HL-60 (cell line): Measurements from ENCODE around the gene OR5H6.

Experiments used
- DNase-seq, 2 experiments: peaks; one replicate each; pipeline ENCODE4 v3.0.0-alpha.2; 2010 to 2020; ENCODE audit warnings: low read depth in 1 of 2, low spot score in 1 of 2
- H3K27ac ChIP-seq: fragments of 250-450 bp; sonication (Bioruptor Pico); replicated peaks from 2 replicates; pipeline ENCODE4 v1.5.1; 2020; ENCODE audit warnings: mild to moderate bottlenecking, moderate library complexity
- H3K27me3 ChIP-seq: fragments of 250-450 bp; sonication (Bioruptor Pico); 2 replicates; pipeline ENCODE4 v1.5.1; 2021; ENCODE audit warnings: mild to moderate bottlenecking, moderate library complexity; ENCODE audit not compliant: insufficient read depth, poor library complexity, severe bottlenecking
- H3K4me3 ChIP-seq: replicated peaks from 2 replicates; pipeline ENCODE4 v1.5.1; 2011; ENCODE audit warnings: mild to moderate bottlenecking, control low read depth, low read length; ENCODE audit not compliant: insufficient read depth
- GABPA ChIP-seq: IDR thresholded peaks from 2 replicates; pipeline ENCODE4 v1.6.1; 2012; ENCODE audit warnings: low read depth
- POLR2AphosphoS5 ChIP-seq: IDR thresholded peaks from 2 replicates; pipeline ENCODE4 v1.6.1; 2012; ENCODE audit warnings: low read depth
- SPI1 ChIP-seq: IDR thresholded peaks from 2 replicates; pipeline ENCODE4 v1.6.1; 2012; ENCODE audit warnings: low read depth, mild to moderate bottlenecking, borderline replicate concordance
- TF ChIP-seq, protein P1 (sequence below): IDR thresholded peaks from 2 replicates; pipeline ENCODE4 v1.6.1; 2012; ENCODE audit warnings: low read depth; ENCODE audit not compliant: insufficient replicate concordance
- TF ChIP-seq, protein P2 (sequence below): IDR thresholded peaks from one replicate; pipeline ENCODE4 v1.5.1; 2011; ENCODE audit warnings: low read length, control low read depth, inconsistent platforms; ENCODE audit not compliant: insufficient read depth

OR5H6 gene

DNA sequence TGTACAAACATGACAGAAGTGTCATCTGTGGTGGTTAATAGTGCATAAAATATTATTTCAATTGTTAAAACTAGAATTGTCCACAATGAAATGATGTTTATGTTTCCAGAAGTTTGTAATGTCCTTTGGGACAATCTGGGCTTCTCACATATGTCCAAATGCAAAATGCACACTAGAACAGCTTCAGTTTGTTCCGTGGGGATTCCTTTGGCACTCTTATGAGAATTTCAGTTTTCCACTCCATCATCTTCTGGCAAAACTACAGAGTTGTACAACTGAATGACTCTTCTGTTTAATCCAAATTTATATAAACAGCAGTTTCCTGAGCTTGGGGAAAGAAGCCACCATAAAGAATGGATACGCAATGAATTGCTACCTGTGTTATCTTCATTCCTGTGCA lies 2.0 kb upstream of the OR5H6 start:
- Histone ChIP-seq H3K27ac (no peak overlapping the region), H3K27me3 (no peaks in the 10 kb centered on the region), H3K4me3 (no peak overlapping the region)
- TF ChIP-seq, protein P1, sequence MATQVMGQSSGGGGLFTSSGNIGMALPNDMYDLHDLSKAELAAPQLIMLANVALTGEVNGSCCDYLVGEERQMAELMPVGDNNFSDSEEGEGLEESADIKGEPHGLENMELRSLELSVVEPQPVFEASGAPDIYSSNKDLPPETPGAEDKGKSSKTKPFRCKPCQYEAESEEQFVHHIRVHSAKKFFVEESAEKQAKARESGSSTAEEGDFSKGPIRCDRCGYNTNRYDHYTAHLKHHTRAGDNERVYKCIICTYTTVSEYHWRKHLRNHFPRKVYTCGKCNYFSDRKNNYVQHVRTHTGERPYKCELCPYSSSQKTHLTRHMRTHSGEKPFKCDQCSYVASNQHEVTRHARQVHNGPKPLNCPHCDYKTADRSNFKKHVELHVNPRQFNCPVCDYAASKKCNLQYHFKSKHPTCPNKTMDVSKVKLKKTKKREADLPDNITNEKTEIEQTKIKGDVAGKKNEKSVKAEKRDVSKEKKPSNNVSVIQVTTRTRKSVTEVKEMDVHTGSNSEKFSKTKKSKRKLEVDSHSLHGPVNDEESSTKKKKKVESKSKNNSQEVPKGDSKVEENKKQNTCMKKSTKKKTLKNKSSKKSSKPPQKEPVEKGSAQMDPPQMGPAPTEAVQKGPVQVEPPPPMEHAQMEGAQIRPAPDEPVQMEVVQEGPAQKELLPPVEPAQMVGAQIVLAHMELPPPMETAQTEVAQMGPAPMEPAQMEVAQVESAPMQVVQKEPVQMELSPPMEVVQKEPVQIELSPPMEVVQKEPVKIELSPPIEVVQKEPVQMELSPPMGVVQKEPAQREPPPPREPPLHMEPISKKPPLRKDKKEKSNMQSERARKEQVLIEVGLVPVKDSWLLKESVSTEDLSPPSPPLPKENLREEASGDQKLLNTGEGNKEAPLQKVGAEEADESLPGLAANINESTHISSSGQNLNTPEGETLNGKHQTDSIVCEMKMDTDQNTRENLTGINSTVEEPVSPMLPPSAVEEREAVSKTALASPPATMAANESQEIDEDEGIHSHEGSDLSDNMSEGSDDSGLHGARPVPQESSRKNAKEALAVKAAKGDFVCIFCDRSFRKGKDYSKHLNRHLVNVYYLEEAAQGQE = no peak
- TF ChIP-seq, protein P2, sequence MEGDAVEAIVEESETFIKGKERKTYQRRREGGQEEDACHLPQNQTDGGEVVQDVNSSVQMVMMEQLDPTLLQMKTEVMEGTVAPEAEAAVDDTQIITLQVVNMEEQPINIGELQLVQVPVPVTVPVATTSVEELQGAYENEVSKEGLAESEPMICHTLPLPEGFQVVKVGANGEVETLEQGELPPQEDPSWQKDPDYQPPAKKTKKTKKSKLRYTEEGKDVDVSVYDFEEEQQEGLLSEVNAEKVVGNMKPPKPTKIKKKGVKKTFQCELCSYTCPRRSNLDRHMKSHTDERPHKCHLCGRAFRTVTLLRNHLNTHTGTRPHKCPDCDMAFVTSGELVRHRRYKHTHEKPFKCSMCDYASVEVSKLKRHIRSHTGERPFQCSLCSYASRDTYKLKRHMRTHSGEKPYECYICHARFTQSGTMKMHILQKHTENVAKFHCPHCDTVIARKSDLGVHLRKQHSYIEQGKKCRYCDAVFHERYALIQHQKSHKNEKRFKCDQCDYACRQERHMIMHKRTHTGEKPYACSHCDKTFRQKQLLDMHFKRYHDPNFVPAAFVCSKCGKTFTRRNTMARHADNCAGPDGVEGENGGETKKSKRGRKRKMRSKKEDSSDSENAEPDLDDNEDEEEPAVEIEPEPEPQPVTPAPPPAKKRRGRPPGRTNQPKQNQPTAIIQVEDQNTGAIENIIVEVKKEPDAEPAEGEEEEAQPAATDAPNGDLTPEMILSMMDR = no peak
- no peak for TF ChIP-seq SPI1
- TF ChIP-seq GABPA = no peak
- no peak for TF ChIP-seq POLR2AphosphoS5
- no peak for DNase-seq

DNA sequence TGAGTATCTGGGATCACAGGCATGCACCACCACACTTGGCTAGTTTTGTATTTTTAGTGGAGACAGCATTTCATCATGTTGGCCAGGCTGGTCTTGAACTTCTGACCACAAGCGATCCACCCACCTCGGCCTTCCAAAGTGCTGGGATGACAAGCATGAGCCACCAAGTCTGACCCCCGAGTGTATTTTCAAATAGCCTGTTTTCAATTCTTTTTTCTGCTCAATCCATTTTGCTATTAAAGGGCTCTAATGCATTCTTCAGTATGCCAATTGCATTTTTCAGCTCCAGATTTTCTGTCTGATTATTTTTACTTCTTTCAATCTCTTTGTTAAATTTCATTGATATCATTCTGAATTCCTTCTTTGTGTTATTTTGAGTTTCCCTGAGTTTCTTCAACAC lies 5.8 kb downstream of the OR5H6 start:
- DNase-seq = no peak
- H3K27ac ChIP-seq = no peak overlapping the region
- no peaks in the 10 kb centered on the region for H3K27me3 ChIP-seq
- TF ChIP-seq GABPA (no peak), POLR2AphosphoS5 (no peak), SPI1 (no peak)
- TF ChIP-seq, protein P2 = no peak
- TF ChIP-seq, protein P1 = no peak
- H3K4me3 ChIP-seq = no peak overlapping the region

DNA sequence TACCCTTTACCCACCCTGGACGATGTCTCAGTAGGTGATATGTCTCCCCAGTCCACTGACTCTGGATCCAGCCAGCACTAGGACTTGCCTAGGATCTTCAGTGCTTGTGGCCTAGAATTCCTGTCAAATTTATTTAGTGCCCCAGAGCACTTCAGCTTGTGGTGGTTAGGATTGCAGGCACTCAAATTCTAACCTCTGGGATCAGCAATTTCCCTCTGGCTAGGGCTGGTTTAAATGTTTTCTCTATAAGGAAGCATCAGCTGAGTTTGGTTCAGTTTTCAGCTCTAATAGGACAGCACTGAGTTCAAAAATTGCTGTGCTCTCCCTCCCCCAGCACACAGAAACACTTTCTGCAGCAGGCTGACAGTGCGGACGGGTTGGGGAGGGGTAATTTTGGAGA lies 8.1 kb downstream of the OR5H6 start:
- Histone ChIP-seq H3K27me3 (no peaks in the 10 kb centered on the region), H3K4me3 (no peak overlapping the region), H3K27ac (no peak overlapping the region)
- TF ChIP-seq SPI1 (no peak), GABPA (no peak), POLR2AphosphoS5 (no peak)
- TF ChIP-seq, protein P2 = no peak
- TF ChIP-seq, protein P1 = no peak
- DNase-seq = no peak
